GM12878 (cell line): ENCODE measurements around the gene ENPP1. TPM values are rescaled to one million over a fixed set of nuclear protein-coding genes. Genes with fewer than 3 reads are reported as not detected.

ENCODE experiments used
- ATAC-seq: fragments of 200-7000 bp; cut with Tn5 transposase; 3 replicates; pipeline ENCODE4 v1.9.1; 2020; ENCODE audit warnings: mild to moderate bottlenecking, moderate library complexity
- BruUV-seq: library from RNA; stranded (reverse); fragments of 400-500 nt; replicated peaks from 2 replicates; lab custom pipeline; 2021; lab: Mats Ljungman, UMichigan
- CTCF ChIA-PET: fragments of 300-600 bp; sonication (Branson Sonifier 250); formaldehyde crosslinking; extraction: SDS; loops from one replicate; lab custom pipeline; 2021; ENCODE audit warnings: inconsistent platforms; lab: Yijun Ruan, JAX
- POLR2A ChIA-PET: fragments of 350-600 bp; formaldehyde crosslinking; extraction: SDS; loops from one replicate; lab custom pipeline; 2021; ENCODE audit warnings: inconsistent platforms; lab: Charles Lee
- RAD21 ChIA-PET: fragments of 300-600 bp; sonication (Branson Sonifier 250); formaldehyde crosslinking; loops from one replicate; lab custom pipeline; 2023; ENCODE audit warnings: antibody characterized with exemption; ENCODE audit not compliant: unreplicated experiment; lab: Charles Lee
- SMC1A ChIA-PET: fragments of 300-600 bp; sonication (Branson Sonifier 250); formaldehyde crosslinking; loops from one replicate; lab custom pipeline; 2023; ENCODE audit not compliant: unreplicated experiment, uncharacterized antibody; lab: Charles Lee
- DNase-seq: peaks from one replicate; pipeline ENCODE4 v3.0.0-alpha.2; 2011; ENCODE audit warnings: low read depth, low spot score
- FAIRE-seq: peaks from 3 replicates; lab custom pipeline; 2011; peaks lifted over from hg19 to GRCh38; lab: Jason Lieb, UNC
- H2AFZ ChIP-seq: 2 replicates; pipeline ENCODE4 v1.6.0; 2011; ENCODE audit warnings: low read depth, low read length, control low read depth; ENCODE audit not compliant: control insufficient read depth
- H3K27ac ChIP-seq: 2 replicates; pipeline ENCODE4 v1.5.1; 2011; ENCODE audit warnings: control low read depth; ENCODE audit not compliant: control insufficient read depth, insufficient read depth
- H3K27me3 ChIP-seq, 2 experiments: replicated peaks in 1 of 2; 2 replicates each; pipeline versions ENCODE4 v1.6.0 to v1.6.1; 2011; ENCODE audit warnings: low read length in 1 of 2; ENCODE audit not compliant: control insufficient read depth in 2 of 2, insufficient read depth in 2 of 2
- H3K36me3 ChIP-seq, 2 experiments: 2 replicates each; pipeline ENCODE4 v1.5.1; 2011; ENCODE audit warnings: low read length in 1 of 2; ENCODE audit not compliant: control insufficient read depth in 2 of 2, insufficient read depth in 2 of 2
- H3K4me1 ChIP-seq: 2 replicates; pipeline ENCODE4 v1.6.1; 2011; ENCODE audit warnings: mild to moderate bottlenecking, low read length, moderate library complexity, mixed read lengths; ENCODE audit not compliant: control insufficient read depth, insufficient read depth
- H3K4me2 ChIP-seq: 2 replicates; pipeline ENCODE4 v1.6.0; 2011; ENCODE audit warnings: control low read depth; ENCODE audit not compliant: control insufficient read depth, insufficient read depth
- H3K4me3 ChIP-seq: fragments of 200-600 bp; sonication (generic); 2 replicates; pipeline ENCODE4 v1.5.1; 2016
- H3K79me2 ChIP-seq: 2 replicates; pipeline ENCODE4 v1.6.0; 2011; ENCODE audit warnings: low read length; ENCODE audit not compliant: control insufficient read depth, insufficient read depth
- H3K9ac ChIP-seq: 2 replicates; pipeline ENCODE4 v1.8.0; 2011; ENCODE audit warnings: low read length, control low read depth, mixed read lengths; ENCODE audit not compliant: control insufficient read depth, insufficient read depth
- H3K9me3 ChIP-seq: replicated peaks from 3 replicates; pipeline ENCODE4 v1.5.1; 2011; ENCODE audit warnings: mild to moderate bottlenecking, low read length; ENCODE audit not compliant: control insufficient read depth, insufficient read depth
- H4K20me1 ChIP-seq: 2 replicates; pipeline ENCODE4 v1.6.0; 2011; ENCODE audit not compliant: control insufficient read depth, insufficient read depth
- CBX5 ChIP-seq: sonication (generic); IDR thresholded peaks from 2 replicates; pipeline ENCODE4 v1.6.1; 2016; ENCODE audit warnings: low read depth, moderate library complexity, mild to moderate bottlenecking, inconsistent platforms
- CTCF ChIP-seq, 3 experiments: IDR thresholded peaks in 2 of 3; conservative IDR thresholded peaks in 1 of 3; 2 replicates each; pipeline ENCODE4 v1.5.1; 2011; ENCODE audit warnings: low read depth in 3 of 3, low read length in 3 of 3, mild to moderate bottlenecking in 3 of 3, control low read depth in 2 of 3, moderate library complexity in 2 of 3, inconsistent platforms in 1 of 3, mixed read lengths in 1 of 3; ENCODE audit not compliant: control insufficient read depth in 2 of 3, insufficient read depth in 1 of 3; ENCODE audit errors: extremely low read depth in 1 of 3
- CUX1 ChIP-seq: IDR thresholded peaks from 2 replicates; pipeline ENCODE4 v1.6.1; 2012; ENCODE audit warnings: improper control_type of control experiment, low read depth, low read length; ENCODE audit not compliant: insufficient replicate concordance
- ESRRA ChIP-seq: IDR thresholded peaks from 2 replicates; pipeline ENCODE4 v1.6.1; 2012; ENCODE audit warnings: mild to moderate bottlenecking, low read length, improper control_type of control experiment
- MTA2 ChIP-seq: fragments of 450-650 bp; IDR thresholded peaks from 2 replicates; pipeline ENCODE4 v1.6.1; 2016; ENCODE audit warnings: low read depth, mild to moderate bottlenecking, moderate library complexity
- MXI1 ChIP-seq: fragments of 150-350 bp; IDR thresholded peaks from 2 replicates; pipeline ENCODE4 v1.6.1; 2011; ENCODE audit warnings: low read depth, mild to moderate bottlenecking, inconsistent platforms, low read length, improper control_type of control experiment
- PAX8 ChIP-seq: fragments of 450-650 bp; IDR thresholded peaks from 2 replicates; pipeline ENCODE4 v1.6.1; 2017; ENCODE audit warnings: mild to moderate bottlenecking, moderate library complexity
- SKIL ChIP-seq: fragments of 450-650 bp; IDR thresholded peaks from 2 replicates; pipeline ENCODE4 v1.6.1; 2017; ENCODE audit warnings: mild to moderate bottlenecking, low read depth, inconsistent platforms; ENCODE audit not compliant: poor library complexity, severe bottlenecking
- SPI1 ChIP-seq: IDR thresholded peaks from 2 replicates; pipeline ENCODE4 v1.6.1; 2011; ENCODE audit warnings: low read depth, mild to moderate bottlenecking, low read length, moderate library complexity, borderline replicate concordance; ENCODE audit not compliant: insufficient read depth
- SRF ChIP-seq, 2 experiments: IDR thresholded peaks; 2 replicates each; pipeline ENCODE4 v1.6.1; 2011; ENCODE audit warnings: low read depth in 2 of 2, low read length in 2 of 2, mild to moderate bottlenecking in 1 of 2, moderate library complexity in 1 of 2
- ZNF384 ChIP-seq: IDR thresholded peaks from 2 replicates; pipeline ENCODE4 v1.6.1; 2012; ENCODE audit warnings: low read depth, mild to moderate bottlenecking, low read length, improper control_type of control experiment, borderline replicate concordance
- WGBS: methylation state at CpG from one replicate; pipeline ENCODE4 v1.1.6; 2016; ENCODE audit warnings: low lambda C conversion rate; ENCODE audit not compliant: insufficient replicate concordance, insufficient coverage; ENCODE audit errors: missing lambda C conversion rate; 5-methylcytosine and 5-hydroxymethylcytosine counted together
- in situ Hi-C: fragments of 300-500 bp; cut with MboI; formaldehyde crosslinking; loops from 9 replicates; pipeline ENCODE4 v1.14.3; 2018; ENCODE audit warnings: mixed read lengths
- intact Hi-C: fragments of 100-400 bp; cut with micrococcal nuclease; formaldehyde crosslinking; loops from one replicate; pipeline ENCODE4 v1.14.2; 2022; ENCODE audit not compliant: unreplicated experiment
- polyA plus RNA-seq, 11 experiments: library from polyadenylated mRNA; depleted of rRNA in 4 of 11; unstranded in 6 of 11; stranded (reverse) in 5 of 11; fragments of >200 nt; fragmentation: Nextera tagmentation in 4 of 11; fragmentation: Illumina TruSeq in 1 of 11; extraction: Ambion mirVana in 4 of 11; extraction: Trizol in 1 of 11; gene quantifications; 1 replicate in 1 of 11; 2 replicates in 10 of 11; pipeline versions ENCODE4 v1.2.1 to v1.2.3, GENCODE V29; 2011 to 2016; ENCODE audit warnings: inconsistent platforms in 2 of 11, missing spikeins in 2 of 11, low read depth in 1 of 11
- total RNA-seq, 4 experiments: library from RNA; depleted of rRNA in 3 of 4; stranded (reverse); fragments of >200 nt in 3 of 4; fragmentation: Illumina TruSeq in 1 of 4; extraction: Trizol in 1 of 4; gene quantifications; 2 replicates each; pipeline versions ENCODE4 v1.2.1 to v1.2.3, GENCODE V29; 2013 to 2021

ENPP1 gene
- total and polyA plus RNA-seq, 10 of the 15 experiments (the other 5 are each of a cell fraction or from before 2014, with no cell fraction given) = 0.03 to 0.05 TPM; not detected in 8

GRCh38 chr6:131909408-131910218 lies 101.8 kb downstream of the ENPP1 start (continued):
- TF ChIP-seq ZNF384 (no peak), MXI1 (no peak), ESRRA (no peak), SKIL (no peak), SPI1 (no peak), MTA2 (no peak), PAX8 (no peak)

GRCh38 chr6:131910219-131910589 lies 102.4 kb downstream of the ENPP1 start:
- intact Hi-C loops (loop anchor here (1.0 to 10.0 kb wide), 2 partner anchors 215 to 575 kb away; no protein-coding TSS in a partner anchor), in situ Hi-C loops (loop anchor here (10.0 kb wide), 1 partner anchor 215 kb away; no protein-coding TSS in a partner anchor)
- Histone ChIP-seq H3K4me2 (no peak overlapping the region), H3K27me3 (no peaks in the 10 kb centered on the region), H2AFZ (no peak overlapping the region), H3K9me3 (no peaks in the 10 kb centered on the region), H3K4me1 (no peaks in the 10 kb centered on the region), H4K20me1 (no peaks in the 10 kb centered on the region), H3K4me3 (no peak overlapping the region), H3K36me3 (no peaks in the 10 kb centered on the region), H3K79me2 (no peaks in the 10 kb centered on the region), H3K27ac (no peak overlapping the region), H3K9ac (no peak overlapping the region)
- 45% methylated on average over 1 of the region's 1 CpG for WGBS
- DNase-seq = no peak
- no peak; the same call in 2 of the 3 replicates for ATAC-seq
- ChIA-PET CTCF (interaction anchor here (0.6 to 4.2 kb wide), 16 partner anchors 8 to 391 kb away, joined by 3 to 41 read pairs (median 4); no protein-coding TSS in a partner anchor), RAD21 (interaction anchor here (0.6 to 1.5 kb wide), 3 partner anchors 13 to 391 kb away, joined by 3 to 14 read pairs (median 4); no protein-coding TSS in a partner anchor), POLR2A (no interaction called here), SMC1A (interaction anchor here (1.0 to 1.8 kb wide), 6 partner anchors 8 to 391 kb away, joined by 3 to 8 read pairs (median 5); no protein-coding TSS in a partner anchor)
- no TSS peak for BruUV-seq
- FAIRE-seq = no peak
- no peak for TF ChIP-seq CTCF (IDR thresholded peaks at IDR 0.05 in 2 of 3, conservative IDR thresholded peaks at IDR 0.05 in 1 of 3; ENCODE audit: control insufficient read depth in 2 of 3, extremely low read depth in 1 of 3, insufficient read depth in 1 of 3, low read depth in 3 of 3, low read length in 3 of 3)
- no peak for TF ChIP-seq SRF (IDR thresholded peaks at IDR 0.05; ENCODE audit: low read depth in 2 of 2, low read length in 2 of 2)
- TF ChIP-seq CUX1 = no peak
- no peak for TF ChIP-seq CBX5
